Stimulated activated CD8-positive, alpha-beta memory T cell treated with anti-CD3 and anti-CD28 coated beads, Interleukin-2, amount 100 ng/mL, for 48 hours (primary cell): ENCODE results near the gene CDK6.

Experiments
- DNase-seq, 2 donors: peaks; one replicate each; pipeline ENCODE4 v3.0.0-alpha.2; 2020; ENCODE audit warnings: low read depth in 2 of 2

The CDK6 gene

DNA sequence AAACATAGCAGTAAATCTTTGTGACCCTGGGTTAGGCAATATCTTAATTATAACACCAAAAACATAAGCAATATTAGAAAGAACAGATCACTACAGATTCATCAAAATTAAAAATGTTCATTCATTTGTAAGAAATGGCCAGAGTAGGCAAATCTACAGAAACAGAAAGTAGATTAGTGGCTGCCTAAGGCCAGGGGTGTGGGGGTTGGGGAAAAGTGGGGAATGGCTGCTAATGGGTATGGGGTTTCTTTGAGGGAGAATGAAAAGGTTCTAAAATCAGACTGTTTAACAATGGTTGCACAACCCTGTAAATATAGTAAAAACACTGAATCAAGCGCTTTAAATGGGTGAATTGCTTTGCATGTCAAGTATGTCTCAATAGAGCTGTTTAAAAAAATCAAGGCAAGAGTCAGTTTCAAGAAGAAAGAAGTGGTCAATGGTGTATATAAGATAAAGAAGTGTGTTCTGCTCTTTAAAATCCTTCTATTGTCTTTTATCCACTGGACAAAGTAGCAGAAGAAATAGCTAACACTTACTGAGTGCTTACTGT lies 42.6 kb downstream of the CDK6 start:
- no peak for DNase-seq

DNA sequence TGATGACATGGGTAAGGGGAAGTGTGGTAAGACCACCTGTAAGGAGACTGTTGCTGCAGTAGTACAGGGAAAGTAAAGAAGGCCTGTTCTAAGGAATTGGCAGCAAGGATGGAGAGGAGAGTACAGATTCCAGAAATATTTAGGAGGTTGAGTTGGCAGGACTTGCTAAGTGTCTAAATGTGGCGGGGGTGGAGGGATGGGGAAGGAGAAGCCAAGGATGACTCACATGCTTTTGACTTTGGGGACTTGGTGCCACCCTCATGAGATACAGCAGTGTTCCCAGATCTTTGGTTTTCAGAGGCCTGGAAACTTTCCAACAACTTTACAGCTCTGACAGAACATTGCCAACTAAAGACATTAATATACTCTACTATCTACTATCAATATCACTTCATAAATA lies 45.4 kb downstream of the CDK6 start:
- DNase-seq, result no peak

DNA sequence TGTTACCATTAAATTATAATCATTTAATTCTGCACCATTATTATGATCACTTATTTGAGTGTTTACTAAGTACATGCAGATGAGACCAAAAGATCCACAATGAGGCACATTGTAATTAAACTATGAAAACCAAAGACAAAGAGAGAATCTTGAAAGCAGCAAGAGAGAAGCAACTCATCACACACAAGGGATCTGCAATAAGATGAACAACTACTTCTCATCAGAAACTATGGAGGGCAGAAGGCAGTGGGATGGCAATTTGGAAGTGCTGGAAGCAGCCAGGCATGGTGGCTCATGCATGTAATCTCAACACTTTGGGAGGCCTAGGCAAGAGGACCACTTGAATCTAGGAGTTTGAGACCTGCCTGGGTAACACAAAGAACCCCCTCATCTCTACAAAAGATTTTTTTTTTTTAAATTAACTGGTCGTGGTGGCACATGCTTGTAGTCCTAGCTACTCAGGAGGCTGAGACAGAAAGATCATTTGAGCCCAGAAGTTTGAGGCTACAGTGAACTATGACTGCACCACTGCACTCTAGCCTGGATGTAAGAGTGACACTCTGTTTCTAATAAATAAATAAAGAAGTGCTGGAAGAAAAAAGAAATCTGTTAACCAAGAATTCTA lies 47.7 kb downstream of the CDK6 start:
- no peak for DNase-seq

DNA sequence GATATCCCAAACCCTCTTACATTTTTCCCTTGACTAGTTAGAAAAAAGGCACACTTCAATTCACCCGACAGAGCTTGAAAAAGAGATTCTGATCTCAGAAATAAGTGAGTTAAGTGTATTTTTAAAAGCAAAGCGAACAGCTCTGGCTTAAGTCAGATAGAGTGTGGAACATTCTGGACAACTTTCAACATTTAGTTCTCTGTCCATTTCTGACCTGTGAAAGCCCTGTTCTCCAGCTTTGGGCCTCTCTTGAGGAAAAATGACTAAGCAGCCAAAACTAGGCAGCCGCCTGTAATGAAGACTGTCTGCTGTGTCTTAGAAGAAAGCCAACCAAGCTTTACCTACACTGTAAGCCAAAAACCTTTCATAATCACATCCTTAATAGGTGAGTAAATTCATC lies 50.5 kb downstream of the CDK6 start:
- DNase-seq, result no peak

DNA sequence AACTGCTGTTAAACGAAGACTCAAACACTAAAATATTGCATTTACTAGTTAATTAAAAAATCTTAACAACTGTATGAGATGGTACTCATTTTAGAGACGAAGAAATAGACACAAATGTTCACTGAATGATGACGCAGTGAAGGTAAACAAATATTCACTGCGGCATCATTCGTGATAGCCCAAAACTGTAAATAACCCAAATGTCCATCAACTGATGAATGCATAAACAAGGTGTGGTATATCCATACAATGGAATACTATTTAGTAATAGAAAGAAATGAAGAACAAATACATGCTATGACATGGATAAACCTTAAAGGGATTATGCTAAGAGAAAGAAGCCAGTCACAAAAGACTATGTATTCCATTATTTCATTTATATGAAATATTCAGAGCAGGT lies 51.4 kb downstream of the CDK6 start:
- DNase-seq, result no peak

DNA sequence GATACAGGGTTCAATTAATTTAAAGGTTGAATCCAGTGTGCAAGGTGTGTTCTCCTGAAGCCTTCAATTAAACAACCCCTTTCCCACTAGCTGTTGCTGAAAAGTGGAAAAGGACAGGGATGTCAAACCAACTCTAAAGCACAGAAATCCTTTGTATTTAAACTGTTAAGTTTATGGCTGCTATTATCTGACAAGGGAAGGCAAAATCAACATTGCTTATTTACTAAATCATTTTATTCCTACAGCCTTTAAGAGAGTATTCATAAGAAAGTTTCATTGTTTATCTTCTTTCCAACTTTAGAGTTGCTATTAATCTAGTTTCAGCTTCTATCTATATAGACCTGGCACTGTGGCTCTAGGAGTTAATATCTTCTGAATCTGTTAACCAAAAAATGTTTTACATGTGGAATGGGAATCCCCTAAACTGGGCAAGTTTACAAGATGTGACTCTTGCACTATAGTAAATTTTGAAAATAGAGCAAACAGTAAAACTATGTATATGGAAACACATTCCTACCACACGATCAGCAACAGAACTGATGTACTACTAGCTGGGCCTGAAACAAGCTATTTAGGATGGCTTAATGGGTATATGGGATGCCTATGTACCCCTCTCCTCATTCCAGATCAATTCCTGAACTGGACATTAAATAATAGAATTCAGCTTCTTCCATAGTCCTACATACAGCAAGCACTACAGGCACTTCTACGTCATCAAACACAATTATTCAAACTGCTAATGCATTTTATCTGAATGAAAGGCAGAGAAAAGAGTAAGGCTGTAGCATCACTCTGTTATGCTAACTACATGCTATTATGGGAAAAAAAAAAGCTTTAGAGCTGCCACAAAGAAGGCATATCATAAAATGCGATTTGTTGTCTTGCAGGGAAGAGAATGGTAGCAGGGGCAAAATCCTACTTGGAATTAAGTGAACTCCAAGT lies 52.8 kb downstream of the CDK6 start:
- DNase-seq, result no peak

DNA sequence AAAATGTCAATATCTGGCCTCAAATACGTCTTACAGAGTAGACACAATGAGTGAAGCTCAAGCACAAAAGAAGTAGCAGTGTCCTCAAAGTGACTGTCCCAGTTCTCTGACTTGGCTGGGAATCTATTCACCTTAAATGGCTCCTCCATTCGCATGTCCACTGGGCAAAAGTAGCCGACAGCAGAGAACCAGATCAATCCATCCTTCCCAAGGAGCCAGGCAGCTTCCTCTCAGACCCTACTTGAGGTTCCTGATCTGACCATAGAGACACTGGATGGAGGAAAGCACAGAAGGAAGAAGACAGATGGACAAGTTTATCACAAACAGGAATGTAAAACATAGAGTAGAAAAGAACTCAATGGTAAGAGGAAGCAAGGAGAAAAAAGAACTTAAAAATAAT lies 53.5 kb downstream of the CDK6 start:
- DNase-seq, result no peak

DNA sequence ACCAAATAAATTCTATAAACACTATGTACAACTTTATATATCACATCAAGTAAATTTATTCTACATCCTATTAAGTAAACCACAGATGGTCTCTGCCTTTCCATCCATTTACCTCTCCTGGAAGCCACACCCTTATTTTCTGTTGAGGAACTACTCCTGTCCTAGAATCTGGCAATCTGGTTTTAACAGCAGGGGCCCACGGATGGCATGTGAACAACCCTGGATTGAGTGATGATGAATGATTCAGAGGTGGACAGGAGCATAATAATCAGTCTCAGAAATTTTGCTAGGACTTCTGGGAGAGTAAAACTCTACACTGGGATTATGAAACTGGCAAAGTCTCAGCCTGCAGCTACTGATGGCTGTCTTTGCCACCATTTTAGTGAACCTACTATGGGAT lies 54.1 kb downstream of the CDK6 start:
- no peak for DNase-seq

DNA sequence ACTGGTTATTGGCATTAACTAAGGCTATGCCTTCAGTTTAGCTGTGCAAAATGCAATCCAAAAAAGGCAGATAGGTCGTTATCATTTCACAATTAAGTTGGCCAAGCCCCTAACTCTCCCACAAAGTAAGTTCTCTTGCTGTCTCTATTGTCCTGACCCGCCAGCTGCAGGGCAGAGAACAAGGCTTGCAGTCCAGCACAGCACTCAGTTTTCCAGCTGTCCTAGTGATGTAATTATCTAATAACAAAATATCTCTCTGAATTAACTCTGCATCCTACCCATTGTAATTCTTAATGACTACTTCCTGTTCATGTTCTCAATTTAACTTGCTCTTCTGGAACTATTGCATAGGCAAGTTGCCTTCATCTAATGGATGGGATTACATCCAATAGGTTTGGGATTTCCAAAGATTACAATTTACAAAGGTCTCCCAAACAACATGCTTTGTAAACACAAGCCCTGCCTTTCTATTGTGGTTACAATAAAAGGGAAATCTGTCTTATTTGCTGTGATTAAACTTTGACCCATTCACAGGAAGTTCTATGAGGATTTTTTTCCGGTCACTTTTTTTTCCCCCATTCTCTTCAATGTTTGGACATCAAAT lies 55.2 kb downstream of the CDK6 start:
- no peak for DNase-seq

DNA sequence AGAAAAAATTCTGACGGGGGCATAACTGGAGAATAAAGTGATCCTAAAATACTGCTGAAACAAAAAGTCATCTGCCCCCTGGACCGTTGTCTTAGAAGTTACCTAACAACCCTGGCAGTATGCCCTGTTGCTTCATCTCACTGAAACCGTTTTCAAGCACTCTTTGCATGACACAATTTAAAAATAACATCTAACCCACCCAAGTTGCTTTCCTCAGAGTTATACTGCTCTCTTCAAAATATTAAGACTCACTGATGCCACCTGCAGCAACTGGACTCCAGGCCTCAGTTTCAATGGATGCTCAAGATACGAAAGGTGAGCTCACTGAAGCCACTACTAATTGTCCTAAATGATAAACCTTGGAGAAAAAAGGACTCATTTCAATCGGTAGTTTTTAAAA lies 57.4 kb downstream of the CDK6 start:
- DNase-seq, result no peak

DNA sequence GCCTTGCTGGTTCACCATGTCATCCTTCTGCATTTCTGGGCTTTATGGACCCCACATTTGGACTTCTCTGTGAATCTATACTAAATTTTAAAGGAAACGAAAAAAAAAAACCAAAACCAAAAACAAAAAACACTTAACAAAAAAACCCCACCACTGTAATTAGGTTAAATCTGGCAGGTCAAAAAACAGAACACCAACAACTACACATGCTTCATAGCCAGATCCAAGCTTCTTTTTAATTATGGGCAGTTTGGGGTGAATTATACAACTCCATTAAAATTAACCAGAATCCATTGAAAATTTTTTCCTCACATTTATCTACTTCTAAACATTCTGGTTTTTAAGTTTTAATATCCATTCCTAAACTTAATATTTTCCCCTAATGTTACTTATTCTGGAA lies 58.4 kb downstream of the CDK6 start:
- no peak for DNase-seq

DNA sequence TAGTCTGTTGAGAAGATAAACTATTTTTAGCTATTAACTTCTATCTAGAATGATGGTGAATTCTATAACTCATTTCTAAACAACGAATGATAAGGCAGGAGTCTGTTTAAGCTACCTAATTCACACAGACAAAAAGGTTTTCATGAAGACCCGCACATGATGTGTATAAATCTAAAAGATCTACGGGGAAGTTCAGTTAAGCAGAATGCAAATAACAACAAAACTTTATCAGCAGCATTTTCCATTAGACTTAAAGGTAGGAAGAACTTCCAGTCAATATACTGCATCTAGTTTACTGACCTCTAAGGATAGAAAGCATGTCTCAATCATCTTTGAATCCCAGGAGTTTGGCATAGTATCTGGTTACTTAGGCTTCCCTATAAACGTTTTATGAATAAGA lies 62.6 kb downstream of the CDK6 start:
- no peak for DNase-seq

DNA sequence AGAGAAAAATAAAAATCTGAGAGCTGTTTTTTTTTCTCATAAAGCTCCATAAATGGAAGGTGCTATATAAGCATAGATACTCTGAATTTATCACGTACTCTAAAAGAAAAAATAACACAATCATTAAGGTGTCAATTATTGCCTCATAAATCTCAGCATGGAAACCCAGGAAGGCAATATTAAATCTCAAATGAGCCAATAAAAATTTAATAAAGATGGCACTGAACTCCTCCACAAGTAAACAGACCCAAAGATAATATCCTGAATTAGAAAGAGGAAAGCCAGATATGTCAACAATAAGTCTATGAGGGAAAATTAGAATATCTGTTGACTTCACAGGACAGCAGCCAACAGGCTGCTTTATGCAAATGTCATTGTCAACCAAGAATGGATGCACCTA lies 66.5 kb downstream of the CDK6 start:
- no peak for DNase-seq

DNA sequence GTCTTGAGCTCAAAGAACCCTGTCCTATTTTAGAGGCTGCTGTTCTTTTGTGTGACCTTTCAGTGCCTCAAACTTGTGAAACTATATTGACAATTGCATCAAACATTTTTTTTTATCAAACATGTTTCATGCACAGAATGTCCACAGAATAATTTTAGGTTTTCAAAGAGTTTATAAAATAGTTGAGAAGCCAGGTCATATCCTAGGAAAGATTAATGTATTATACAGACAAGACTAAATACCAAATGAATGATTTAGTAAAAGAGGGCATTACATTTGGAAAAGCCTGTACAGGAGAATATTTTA lies 67.0 kb downstream of the CDK6 start:
- DNase-seq, result no peak

DNA sequence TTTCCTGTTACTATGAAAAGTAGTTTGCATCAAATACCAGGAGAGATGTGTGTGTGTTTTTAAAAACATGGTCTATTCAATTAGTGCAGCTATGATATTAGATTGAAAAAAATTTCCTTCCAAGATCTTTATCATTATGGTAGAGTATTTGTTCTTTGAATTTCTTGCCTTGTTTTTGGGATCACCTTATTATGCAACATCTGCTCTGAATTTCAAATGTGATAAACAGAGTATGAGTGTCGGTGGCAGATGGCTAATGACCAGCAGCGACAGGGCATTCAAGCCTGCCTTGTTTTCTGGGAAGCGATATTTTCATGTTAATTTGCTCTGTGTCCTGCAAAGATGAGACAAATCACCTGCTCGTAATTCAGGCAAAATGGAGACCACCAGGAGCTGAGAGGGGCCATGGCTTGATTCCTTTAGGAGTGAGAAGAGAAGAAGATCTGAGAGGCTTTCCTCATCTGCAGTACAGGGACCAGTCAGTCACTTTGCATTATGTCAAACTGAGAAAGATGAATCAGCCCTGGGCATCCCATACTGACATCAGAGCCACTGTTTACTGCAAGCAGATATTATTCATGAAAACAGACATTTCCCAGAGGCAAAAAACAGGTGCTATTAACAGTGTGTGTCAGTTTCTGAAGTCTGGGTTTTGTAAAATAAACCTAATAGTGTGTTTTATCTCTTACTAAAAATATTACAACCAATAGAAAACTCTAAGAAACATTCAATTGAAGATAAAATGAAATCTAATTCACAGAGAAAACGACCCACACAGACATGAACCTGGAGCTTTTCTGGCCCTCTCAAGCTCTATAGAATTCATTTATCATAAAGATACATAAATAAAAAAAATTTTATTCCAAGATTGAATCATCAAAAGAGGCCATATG lies 67.6 kb downstream of the CDK6 start:
- DNase-seq, result no peak

DNA sequence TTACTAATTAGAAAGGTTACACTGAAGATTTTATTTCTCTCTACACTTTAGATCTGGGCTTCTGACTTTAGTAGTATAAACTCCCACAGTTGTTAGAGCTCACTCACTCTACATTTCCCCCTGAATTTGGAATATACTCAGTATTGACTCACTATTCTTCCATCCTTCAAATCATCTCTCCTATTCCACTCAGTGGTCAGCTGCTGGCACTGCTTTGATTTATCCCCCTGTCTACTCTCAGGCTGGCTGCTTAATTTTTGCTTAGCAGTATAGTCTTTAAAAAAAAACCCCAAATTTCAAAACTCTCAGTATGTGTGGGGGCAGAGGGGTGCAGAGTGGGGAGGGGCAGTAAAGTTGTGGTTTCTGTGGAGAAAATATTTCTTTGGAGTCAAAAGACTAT lies 68.9 kb downstream of the CDK6 start:
- DNase-seq, result no peak

DNA sequence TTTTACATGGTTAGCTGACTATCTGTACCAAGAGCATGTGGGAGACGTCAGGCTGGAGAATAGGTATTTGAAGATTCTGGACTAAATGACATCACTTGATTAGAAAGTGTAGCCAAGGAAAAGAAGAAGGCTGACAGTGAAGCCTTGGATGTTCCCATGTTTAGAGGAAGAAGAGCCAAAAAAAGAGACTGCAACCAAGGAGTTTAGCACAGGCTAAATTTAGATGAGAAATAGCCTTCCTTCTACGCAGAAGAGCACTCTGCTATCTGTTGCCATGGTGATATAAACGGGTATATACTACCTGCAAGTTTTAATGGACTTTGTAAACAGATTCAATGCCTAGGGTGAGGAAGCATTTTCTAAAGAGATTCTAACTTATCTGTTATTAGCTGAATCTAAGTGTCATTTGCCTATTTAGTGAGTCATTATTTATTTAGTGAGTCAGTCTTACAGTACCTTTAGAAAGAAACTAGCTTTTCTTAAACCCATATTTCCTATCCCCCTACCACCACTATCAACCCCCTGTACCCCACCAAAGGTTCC lies 69.8 kb downstream of the CDK6 start:
- no peak for DNase-seq

DNA sequence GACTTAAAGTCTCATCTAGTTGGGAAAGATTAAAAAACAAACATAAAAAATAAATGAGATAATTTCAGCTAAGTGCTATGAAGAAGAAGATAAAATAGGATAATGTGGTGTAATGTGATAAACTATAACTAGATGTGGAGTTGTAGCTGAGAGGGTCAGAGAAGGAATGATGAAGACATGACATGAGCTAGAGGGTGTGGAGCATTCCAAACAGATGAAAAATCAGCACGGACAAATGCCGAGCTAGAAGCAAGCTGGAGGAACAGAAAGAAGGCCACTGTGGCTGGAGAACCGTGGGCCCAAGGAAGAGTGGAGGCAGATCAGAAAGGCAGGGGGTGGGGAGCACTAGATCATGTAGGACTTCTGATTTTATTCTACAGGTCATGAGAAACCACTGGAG lies 70.6 kb downstream of the CDK6 start:
- DNase-seq, result no peak

DNA sequence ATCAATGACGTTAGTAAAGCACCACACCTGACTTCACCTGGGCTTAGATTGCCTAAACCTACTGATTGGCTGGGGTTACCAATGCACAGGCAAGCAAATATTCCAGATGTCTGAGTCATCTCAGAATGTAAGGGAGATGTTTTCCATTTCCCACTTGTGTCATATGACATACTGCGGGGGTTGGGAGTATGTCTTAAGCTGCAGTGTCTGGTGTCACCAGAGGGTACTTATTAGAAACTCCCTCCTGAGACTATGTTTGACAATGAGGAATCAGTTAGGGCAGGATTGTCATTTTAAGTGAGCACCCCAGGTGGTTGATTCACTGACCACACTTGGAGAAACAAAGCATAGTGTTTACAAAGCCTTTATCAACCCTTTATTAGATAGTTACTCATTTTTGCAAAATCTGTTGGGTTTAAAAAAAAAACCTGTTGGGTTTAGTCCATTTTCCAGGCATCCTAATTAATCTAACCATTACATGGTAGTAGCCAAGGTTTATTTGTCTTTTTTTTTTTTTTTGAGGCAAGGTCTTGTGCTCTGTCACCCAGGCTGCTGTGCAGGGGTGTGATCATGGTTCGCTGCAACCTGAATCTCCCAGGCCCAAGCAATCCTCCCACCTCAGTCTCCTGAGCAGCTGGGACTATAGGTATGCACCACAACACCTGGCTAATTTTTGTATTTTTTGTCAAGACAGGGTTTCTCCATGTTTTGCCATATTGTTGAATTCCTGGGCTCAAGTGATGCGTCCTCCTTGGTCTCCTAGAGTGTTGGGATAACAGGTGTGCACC lies 72.5 kb downstream of the CDK6 start:
- no peak for DNase-seq

DNA sequence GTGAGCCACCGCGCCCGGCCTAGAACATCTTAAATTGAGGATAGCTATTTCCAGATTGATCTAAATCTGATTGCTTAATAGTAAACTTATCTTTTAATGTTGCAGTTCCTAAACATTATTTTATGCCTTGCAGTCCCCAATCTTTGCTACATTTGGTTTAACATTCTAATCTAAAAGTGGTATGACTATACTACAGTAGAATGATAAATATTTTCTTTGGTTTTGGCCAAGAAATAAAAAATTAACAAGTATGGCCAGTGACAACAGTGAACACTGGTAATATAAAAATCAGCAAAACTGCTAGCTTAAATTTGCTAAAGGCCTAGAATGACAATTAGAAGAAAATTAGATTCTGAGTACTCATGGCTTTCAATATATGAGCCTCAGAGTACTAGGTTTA lies 73.5 kb downstream of the CDK6 start:
- no peak for DNase-seq
